Skeletal muscle satellite cell (primary cell): ENCODE measurements around the gene MIP.
"Not testable (repeated sequence)": the region's sequence is repeated elsewhere in the genome, so short reads cannot be mapped to it uniquely, and the experiment has no call there.

Experiments
- H3K27me3 ChIP-seq: 2 replicates; pipeline ENCODE4 v1.7.0; 2013; ENCODE audit warnings: low read length; ENCODE audit not compliant: control insufficient read depth, insufficient read depth
- H3K36me3 ChIP-seq: 2 replicates; pipeline ENCODE4 v1.7.0; 2013; ENCODE audit warnings: mild to moderate bottlenecking, control low read depth, low read length; ENCODE audit not compliant: insufficient read depth
- H3K4me1 ChIP-seq: 2 replicates; pipeline ENCODE4 v1.7.0; 2013; ENCODE audit warnings: low read length; ENCODE audit not compliant: control insufficient read depth, insufficient read depth
- H3K4me2 ChIP-seq: 2 replicates; pipeline ENCODE4 v1.7.0; 2013; ENCODE audit warnings: mild to moderate bottlenecking, low read length
- H3K4me3 ChIP-seq: 2 replicates; pipeline ENCODE4 v1.7.0; 2013; ENCODE audit warnings: low read length
- H3K9ac ChIP-seq: 2 replicates; pipeline ENCODE4 v1.7.0; 2013; ENCODE audit warnings: mild to moderate bottlenecking, low read depth, low read length, moderate library complexity
- H3K9me3 ChIP-seq: replicated peaks from 2 replicates; pipeline ENCODE4 v1.7.0; 2013; ENCODE audit warnings: mild to moderate bottlenecking, control low read depth, low read length

Gene MIP

GRCh38 chr12:56461235-56462159 is 7.0 kb upstream of the MIP start:
- Histone ChIP-seq H3K4me1 (peaks cover 10% of the 10 kb centered on the region), H3K27me3 (no peaks in the 10 kb centered on the region), H3K4me3 (no peak overlapping the region), H3K9me3 (no peaks in the 10 kb centered on the region), H3K4me2 (no peak overlapping the region), H3K36me3 (no peaks in the 10 kb centered on the region), H3K9ac (no peak overlapping the region)

DNA sequence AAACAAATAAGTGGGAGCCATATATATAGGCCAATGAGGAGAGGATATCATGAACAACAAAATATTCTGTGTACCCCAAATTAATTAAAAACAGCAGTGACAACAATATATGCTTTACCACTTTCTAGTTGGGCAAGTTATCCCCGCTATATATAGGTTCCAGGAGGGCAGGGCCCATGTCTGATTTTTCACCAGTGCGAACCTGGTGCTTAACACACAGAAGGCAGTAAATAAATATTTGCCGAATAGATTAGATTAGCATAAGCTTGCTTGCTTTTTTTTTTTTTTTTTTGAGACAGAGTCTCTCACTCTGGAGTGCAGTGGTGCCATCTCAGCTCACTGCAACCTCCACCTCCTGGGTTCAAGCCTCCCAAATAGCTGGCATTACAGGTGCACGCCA is 3.4 kb upstream of the MIP start:
- H3K9me3 ChIP-seq, result no peaks in the 10 kb centered on the region
- H3K36me3 ChIP-seq, result no peaks in the 10 kb centered on the region
- peaks cover 8% of the 10 kb centered on the region for H3K4me1 ChIP-seq
- no peak overlapping the region for H3K4me2 ChIP-seq
- peaks cover 27% of the 10 kb centered on the region for H3K27me3 ChIP-seq
- no peak overlapping the region for H3K9ac ChIP-seq
- no peak overlapping the region for H3K4me3 ChIP-seq

DNA sequence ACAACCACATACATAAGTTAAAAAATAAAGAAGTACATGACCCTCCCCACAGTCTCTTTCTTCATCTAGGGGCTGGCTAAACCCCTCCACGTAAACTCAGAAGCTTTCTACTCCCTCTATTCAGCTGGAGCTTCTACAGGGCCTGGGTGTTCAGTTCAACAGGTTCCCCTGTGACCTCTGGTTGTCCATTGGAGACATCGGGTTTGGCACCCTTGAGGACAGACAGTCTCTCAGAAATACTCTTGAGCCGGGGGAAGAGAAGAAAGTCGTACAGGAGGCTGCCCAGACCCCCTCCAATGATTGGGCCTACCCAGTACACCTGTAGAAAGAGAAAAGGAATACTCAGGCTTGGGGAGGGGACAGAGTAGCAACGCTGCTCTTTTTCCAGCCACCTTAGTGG is 3.3 kb downstream of the MIP start:
- no peaks in the 10 kb centered on the region for H3K36me3 ChIP-seq
- H3K4me1 ChIP-seq, result peaks cover 5% of the 10 kb centered on the region
- no peaks in the 10 kb centered on the region for H3K9me3 ChIP-seq
- H3K4me2 ChIP-seq, result no peak overlapping the region
- H3K9ac ChIP-seq, result no peak overlapping the region
- H3K27me3 ChIP-seq, result peaks cover 27% of the 10 kb centered on the region
- no peak overlapping the region for H3K4me3 ChIP-seq

DNA sequence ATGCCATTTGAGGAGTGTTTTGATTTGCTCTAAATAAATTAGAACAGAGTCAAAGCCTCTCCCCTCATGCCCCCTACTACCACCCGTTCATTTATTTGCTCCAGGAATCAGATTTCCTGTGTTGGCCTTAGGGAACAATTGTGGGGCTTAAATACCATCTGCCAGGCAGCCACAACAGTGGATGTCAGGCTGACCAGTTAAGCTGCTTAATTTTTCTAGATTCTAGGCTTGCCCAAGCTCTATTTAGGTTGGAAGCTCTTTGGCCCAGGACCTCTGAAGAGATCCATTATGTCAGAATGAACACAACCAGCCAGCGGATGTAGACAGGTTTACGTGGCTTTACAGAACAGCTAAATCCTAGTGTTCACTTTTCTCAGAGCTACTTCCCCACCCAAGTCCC is 4.2 kb downstream of the MIP start:
- H3K36me3 ChIP-seq, result no peaks in the 10 kb centered on the region
- H3K4me3 ChIP-seq, result no peak overlapping the region
- H3K27me3 ChIP-seq, result peaks cover 21% of the 10 kb centered on the region
- H3K9ac ChIP-seq, result no peak overlapping the region
- H3K9me3 ChIP-seq, result no peaks in the 10 kb centered on the region
- H3K4me1 ChIP-seq, result peaks cover 5% of the 10 kb centered on the region
- H3K4me2 ChIP-seq, result no peak overlapping the region

DNA sequence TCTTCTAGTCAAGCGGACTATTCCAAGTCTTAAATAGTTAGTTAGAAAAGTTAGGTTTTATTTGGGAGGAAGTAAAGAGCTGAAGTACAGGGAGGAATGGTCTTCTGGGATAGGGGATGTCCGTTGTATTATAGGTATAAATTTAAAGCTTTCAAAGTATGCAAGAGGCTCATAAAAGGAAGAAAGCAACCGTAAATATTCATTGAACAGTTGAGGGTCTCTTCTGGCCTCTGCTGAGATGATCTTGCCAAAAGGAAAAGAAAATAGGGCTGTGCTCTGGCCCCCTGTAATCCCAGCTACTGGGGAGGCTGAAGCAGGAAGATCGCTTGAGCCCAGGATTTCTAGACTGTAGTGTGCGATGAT is 4.9 kb downstream of the MIP start:
- H3K9me3 ChIP-seq, result no peaks in the 10 kb centered on the region
- H3K4me1 ChIP-seq, result peaks cover 5% of the 10 kb centered on the region
- H3K4me2 ChIP-seq, result peak overlapping the region; percentile 81
- peaks cover 17% of the 10 kb centered on the region for H3K27me3 ChIP-seq
- no peaks in the 10 kb centered on the region for H3K36me3 ChIP-seq
- peak overlapping the region; percentile 91 for H3K9ac ChIP-seq
- peak overlapping the region; percentile 87 for H3K4me3 ChIP-seq

- Histone ChIP-seq H3K4me1 (peaks cover 5% of the 10 kb centered on the region), H3K36me3 (no peaks in the 10 kb centered on the region), H3K4me2 (peak within 1 kb of the TSS; percentile 81), H3K27me3 (peaks cover 12% of the 10 kb centered on the region), H3K9ac (peak within 1 kb of the TSS; percentile 91), H3K4me3 (peak within 1 kb of the TSS; percentile 87), H3K9me3 (no peaks in the 10 kb centered on the region)
These were observed 5.4 kb downstream of the MIP start, which contains the start of gene TIMELESS for GRCh38 chr12:56448860-56449621. TSS of gene TIMELESS (minus strand) at chr12:56449426. CDS start at chr12:56434170, 15,256 bp downstream.

DNA sequence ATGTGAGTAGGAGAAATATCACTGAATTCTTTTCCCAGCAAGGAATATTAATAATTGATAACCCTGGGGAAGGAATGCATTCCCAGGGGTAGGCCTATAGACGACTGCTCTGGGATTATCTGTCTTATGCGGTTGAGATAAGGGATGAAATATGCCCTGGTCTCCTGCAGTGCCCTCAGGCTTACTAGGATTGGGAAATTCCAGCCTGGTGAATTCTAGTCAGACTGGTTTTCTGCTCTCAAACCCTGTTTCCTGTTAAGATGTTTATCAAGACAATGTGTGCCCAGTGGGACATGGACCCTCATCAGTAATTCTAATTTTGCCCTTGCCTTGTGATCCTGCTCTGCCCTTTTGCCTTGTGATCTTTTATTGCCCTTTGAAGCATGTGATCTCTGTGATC is 11.2 kb downstream of the MIP start:
- H3K9ac ChIP-seq, H3K4me2 ChIP-seq, H3K9me3 ChIP-seq, H3K4me1 ChIP-seq, H3K36me3 ChIP-seq, H3K4me3 ChIP-seq, H3K27me3 ChIP-seq: not testable (repeated sequence)

DNA sequence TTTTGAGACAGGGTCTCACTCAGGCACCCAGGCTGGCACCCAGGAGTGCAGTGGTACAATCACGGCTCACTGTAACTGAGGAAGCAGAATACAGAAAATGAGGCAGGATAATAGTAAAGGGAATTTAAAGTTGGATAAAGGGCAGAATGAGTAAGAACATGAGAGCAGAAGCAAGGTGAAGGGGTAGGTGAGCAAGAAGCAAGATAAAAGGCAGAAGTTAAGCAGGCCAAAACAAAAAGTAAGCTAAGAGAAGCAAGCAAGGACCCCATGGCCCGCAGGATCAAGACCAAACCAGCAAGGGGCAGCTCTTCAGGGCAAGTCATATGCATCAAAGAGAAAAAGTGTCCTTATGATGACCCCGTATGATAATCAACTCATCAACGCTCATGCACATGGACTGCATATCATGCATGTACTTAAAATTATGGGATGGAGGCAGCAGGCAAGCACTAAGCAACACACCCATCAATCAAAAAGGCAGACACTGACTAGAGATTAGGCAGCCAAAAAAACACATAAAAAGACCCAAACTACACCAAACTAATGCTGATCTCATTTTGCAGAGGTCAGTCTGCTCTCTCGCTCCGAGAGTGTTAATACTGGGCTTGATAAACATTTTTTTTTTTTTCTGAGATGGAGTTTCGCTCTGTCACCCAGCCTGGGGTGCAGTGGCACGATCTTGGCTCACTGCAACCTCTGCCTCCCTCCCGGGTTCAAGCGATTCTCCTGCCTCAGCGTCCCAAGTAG is 16.9 kb downstream of the MIP start:
- H3K4me1 ChIP-seq, result no peaks in the 10 kb centered on the region
- no peaks in the 10 kb centered on the region for H3K9me3 ChIP-seq
- no peaks in the 10 kb centered on the region for H3K27me3 ChIP-seq
- H3K4me3 ChIP-seq, result no peak overlapping the region
- no peak overlapping the region for H3K9ac ChIP-seq
- H3K4me2 ChIP-seq, result no peak overlapping the region
- H3K36me3 ChIP-seq, result peaks cover 5% of the 10 kb centered on the region

DNA sequence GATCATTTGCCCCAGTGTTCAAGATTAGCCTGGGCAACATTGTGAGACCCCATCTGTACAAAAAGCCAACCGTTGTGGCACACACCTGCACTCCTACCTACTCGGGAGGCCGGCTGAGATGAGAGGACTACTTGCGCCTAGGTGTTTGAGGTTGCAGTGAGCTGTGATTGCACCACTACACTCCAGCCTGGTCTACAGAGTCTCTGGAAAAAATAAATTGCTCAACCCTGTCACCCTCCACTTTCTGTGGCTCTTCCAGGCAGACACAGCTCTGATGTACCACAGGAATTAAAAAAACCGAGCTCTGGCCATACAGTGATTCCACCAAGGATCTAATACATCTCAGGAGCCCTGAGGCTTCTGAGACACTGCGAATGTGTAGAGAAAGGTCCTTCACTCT is 19.6 kb downstream of the MIP start:
- H3K27me3 ChIP-seq, result no peaks in the 10 kb centered on the region
- H3K4me1 ChIP-seq, result no peaks in the 10 kb centered on the region
- no peak overlapping the region for H3K4me2 ChIP-seq
- no peak overlapping the region for H3K9ac ChIP-seq
- no peak overlapping the region for H3K4me3 ChIP-seq
- no peaks in the 10 kb centered on the region for H3K9me3 ChIP-seq
- peaks cover 10% of the 10 kb centered on the region for H3K36me3 ChIP-seq

DNA sequence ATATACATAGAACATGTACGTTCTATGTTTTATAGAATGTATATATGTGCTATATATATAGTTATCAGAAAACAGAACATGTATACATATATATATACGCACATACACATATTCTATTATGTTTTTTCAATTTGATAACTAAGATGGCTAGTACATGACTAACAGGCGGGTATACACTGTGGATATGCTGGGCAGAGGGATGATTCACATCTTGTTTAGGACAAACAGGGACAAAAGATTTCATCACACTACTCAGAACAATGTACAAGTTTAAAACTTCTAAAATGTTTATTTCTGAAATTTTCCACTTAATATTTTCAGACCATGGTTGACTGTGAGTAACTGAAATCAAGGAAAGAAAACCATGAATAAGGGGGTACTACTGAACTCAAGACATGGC is 22.6 kb downstream of the MIP start:
- Histone ChIP-seq H3K4me1 (no peaks in the 10 kb centered on the region), H3K9ac (no peak overlapping the region), H3K9me3 (no peaks in the 10 kb centered on the region), H3K36me3 (peaks cover 11% of the 10 kb centered on the region), H3K4me2 (no peak overlapping the region), H3K27me3 (no peaks in the 10 kb centered on the region), H3K4me3 (no peak overlapping the region)

DNA sequence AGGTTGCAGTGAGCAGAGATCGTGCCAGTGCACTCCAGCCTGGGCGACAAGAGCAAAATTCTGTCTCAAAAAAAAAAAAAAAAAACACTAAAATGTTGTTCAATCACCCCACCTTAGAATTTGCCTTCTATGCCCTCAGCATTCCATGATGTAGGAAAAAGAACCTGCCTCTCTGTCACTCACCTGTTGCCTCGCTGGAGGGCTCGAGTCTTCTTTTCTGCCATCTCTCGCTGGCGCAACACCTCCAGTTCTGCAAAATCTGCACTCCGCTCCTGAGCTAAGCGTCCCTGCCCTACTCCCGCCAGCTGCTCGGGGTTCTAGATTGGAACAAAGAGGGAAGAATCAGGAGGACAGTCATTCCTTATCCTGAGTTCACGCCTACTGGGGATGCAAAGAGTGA is 23.2 kb downstream of the MIP start:
- Histone ChIP-seq H3K27me3 (no peaks in the 10 kb centered on the region), H3K4me2 (no peak overlapping the region), H3K9me3 (no peaks in the 10 kb centered on the region), H3K36me3 (peaks cover 11% of the 10 kb centered on the region), H3K4me3 (no peak overlapping the region), H3K9ac (no peak overlapping the region), H3K4me1 (no peaks in the 10 kb centered on the region)
